ENCODE measurements around the gene JAK2. TPM values are rescaled to one million over a fixed set of nuclear protein-coding genes. Genes with fewer than 3 reads are reported as not detected.
"Not testable (repeated sequence)": the region's sequence is repeated elsewhere in the genome, so short reads cannot be mapped to it uniquely, and the experiment has no call there.

JAK2 gene
- total RNA-seq, 3 donors from 2014 or later, result 28.8 to 46.9 (median 35.4) TPM

- DNase-seq (ENCODE audit: low spot score in 2 of 2), result no peak
- Histone ChIP-seq H3K27me3 (no peaks in the 10 kb centered on the region), H3K4me3 (no peak overlapping the region), H3K4me1 (no peaks in the 10 kb centered on the region), H3K27ac (no peak overlapping the region), H3K36me3 (no peaks in the 10 kb centered on the region), H3K9me3 (peaks cover 0 to under 1% of the 10 kb centered on the region in 2 donors)
- TF ChIP-seq POLR2AphosphoS5 (IDR thresholded peaks at IDR 0.05) (no peak), CTCF (IDR thresholded peaks at IDR 0.05) (no peak)
- intact Hi-C loops (cut with DNase I; ENCODE audit: low total_unique reads), result no loop called here
Observed at GRCh38 chr9:5099466-5099865, 114.4 kb downstream of the JAK2 start.

- DNase-seq (ENCODE audit: low spot score in 2 of 2); intact Hi-C loops (cut with DNase I; ENCODE audit: low total_unique reads): not testable (repeated sequence)
- peaks cover 9 to 11% of the 10 kb centered on the region in 2 donors for H3K9me3 ChIP-seq
Observed at GRCh38 chr9:5101127-5101526, 116.1 kb downstream of the JAK2 start.

GRCh38 chr9:5106517-5106916 is 121.4 kb downstream of the JAK2 start:
- H3K36me3 ChIP-seq; DNase-seq (ENCODE audit: low spot score in 2 of 2); H3K4me1 ChIP-seq; H3K27me3 ChIP-seq; H3K27ac ChIP-seq; H3K4me3 ChIP-seq; intact Hi-C loops (cut with DNase I; ENCODE audit: low total_unique reads): not testable (repeated sequence)
- H3K9me3 ChIP-seq, result peaks cover 20 to 26% of the 10 kb centered on the region in 2 donors

More at GRCh38 chr9:5101127-5101526, 116.1 kb downstream of the JAK2 start:
- not testable (repeated sequence) for H3K4me1 ChIP-seq, H3K36me3 ChIP-seq, H3K4me3 ChIP-seq, H3K27me3 ChIP-seq, H3K27ac ChIP-seq

- no peak for TF ChIP-seq POLR2AphosphoS5 (IDR thresholded peaks at IDR 0.05)
- TF ChIP-seq POLR2A (IDR thresholded peaks at IDR 0.05), result no peak
- no peak for TF ChIP-seq CTCF (IDR thresholded peaks at IDR 0.05)
- DNase-seq (ENCODE audit: low spot score in 2 of 2), result no peak
- intact Hi-C loops (cut with DNase I; ENCODE audit: low total_unique reads), result loop anchor here (2.0 kb wide), 1 partner anchor 22 kb away; no protein-coding TSS in a partner anchor
- Histone ChIP-seq H3K27ac (no peak overlapping the region), H3K9me3 (peaks cover 21 to 24% of the 10 kb centered on the region in 2 donors), H3K4me1 (no peaks in the 10 kb centered on the region), H3K36me3 (peaks cover 12% of the 10 kb centered on the region), H3K4me3 (no peak overlapping the region), H3K27me3 (no peaks in the 10 kb centered on the region)
Observed at GRCh38 chr9:5110867-5111681, 126.0 kb downstream of the JAK2 start.

- Histone ChIP-seq H3K9me3 (peaks cover 14 to 24% of the 10 kb centered on the region in 2 donors), H3K4me1 (no peaks in the 10 kb centered on the region), H3K27me3 (no peaks in the 10 kb centered on the region), H3K36me3 (peaks cover 12% of the 10 kb centered on the region), H3K4me3 (no peak overlapping the region), H3K27ac (no peak overlapping the region)
- DNase-seq (ENCODE audit: low spot score in 2 of 2), result no peak
- TF ChIP-seq POLR2AphosphoS5 (IDR thresholded peaks at IDR 0.05) (no peak), POLR2A (IDR thresholded peaks at IDR 0.05) (no peak), CTCF (IDR thresholded peaks at IDR 0.05) (no peak)
- intact Hi-C loops (cut with DNase I; ENCODE audit: low total_unique reads), result loop anchor here (2.0 kb wide), 1 partner anchor 23 kb away; no protein-coding TSS in a partner anchor
Observed at GRCh38 chr9:5111696-5112095, 126.6 kb downstream of the JAK2 start.

- peaks cover 11 to 24% of the 10 kb centered on the region in 2 donors for H3K9me3 ChIP-seq
- H3K27me3 ChIP-seq, result no peaks in the 10 kb centered on the region
- intact Hi-C loops (cut with DNase I; ENCODE audit: low total_unique reads), result no loop called here
- no peaks in the 10 kb centered on the region for H3K4me1 ChIP-seq
- H3K36me3 ChIP-seq, result peaks cover 12% of the 10 kb centered on the region
- TF ChIP-seq POLR2AphosphoS5 (IDR thresholded peaks at IDR 0.05) (no peak), POLR2A (IDR thresholded peaks at IDR 0.05) (no peak), CTCF (IDR thresholded peaks at IDR 0.05) (no peak)
- no peak for DNase-seq (ENCODE audit: low spot score in 2 of 2)
- no peak overlapping the region for H3K27ac ChIP-seq
- no peak overlapping the region for H3K4me3 ChIP-seq
Observed at GRCh38 chr9:5112109-5112592, 127.1 kb downstream of the JAK2 start.
